ENCODE results near the gene HTR3C.

The HTR3C gene

GRCh38 chr3:184050217-184050847, 2.5 kb upstream of the HTR3C start:
- TF ChIP-seq MAX (IDR thresholded peaks at IDR 0.05) (no peak), YY1 (IDR thresholded peaks at IDR 0.05; ENCODE audit: low read depth) (no peak), NFIC (IDR thresholded peaks at IDR 0.05) (no peak), EP300 (IDR thresholded peaks at IDR 0.05; ENCODE audit: borderline replicate concordance) (no peak), REST (IDR thresholded peaks at IDR 0.05; ENCODE audit: low read depth) (no peak), TEAD4 (IDR thresholded peaks at IDR 0.05) (no peak), TAF1 (IDR thresholded peaks at IDR 0.05; ENCODE audit: low read depth) (no peak), ZBTB7A (IDR thresholded peaks at IDR 0.05; ENCODE audit: low read depth) (no peak), FOXM1 (IDR thresholded peaks at IDR 0.05; ENCODE audit: borderline replicate concordance, low read depth) (no peak), EGR1 (IDR thresholded peaks at IDR 0.05) (no peak), USF1 (IDR thresholded peaks at IDR 0.05) (no peak)

- no peak for TF ChIP-seq NFIC (IDR thresholded peaks at IDR 0.05)
- no peak for TF ChIP-seq ZBTB7A (IDR thresholded peaks at IDR 0.05; ENCODE audit: low read depth)
- no peak for TF ChIP-seq TEAD4 (IDR thresholded peaks at IDR 0.05)
- no peak for TF ChIP-seq RAD21 (IDR thresholded peaks at IDR 0.05; ENCODE audit: low read depth)
- no peak for TF ChIP-seq CREB1 (IDR thresholded peaks at IDR 0.05; ENCODE audit: low read depth)
- TF ChIP-seq FOXM1 (IDR thresholded peaks at IDR 0.05; ENCODE audit: borderline replicate concordance, low read depth), result no peak
- TF ChIP-seq EGR1 (IDR thresholded peaks at IDR 0.05), result no peak
- no peak for TF ChIP-seq EP300 (IDR thresholded peaks at IDR 0.05; ENCODE audit: borderline replicate concordance)
- no peak for TF ChIP-seq USF1 (IDR thresholded peaks at IDR 0.05)
- no peak for TF ChIP-seq MAX (IDR thresholded peaks at IDR 0.05)
- TF ChIP-seq TCF12 (IDR thresholded peaks at IDR 0.05; ENCODE audit: low read depth), result no peak
- TF ChIP-seq TAF1 (IDR thresholded peaks at IDR 0.05; ENCODE audit: low read depth), result no peak
Observed at GRCh38 chr3:184058029-184058428, 5.2 kb downstream of the HTR3C start.

GRCh38 chr3:184059424-184059823, 6.6 kb downstream of the HTR3C start:
- TF ChIP-seq ZBTB7A (IDR thresholded peaks at IDR 0.05; ENCODE audit: low read depth) (no peak), TEAD4 (IDR thresholded peaks at IDR 0.05) (no peak), TAF1 (IDR thresholded peaks at IDR 0.05; ENCODE audit: low read depth) (no peak), EP300 (IDR thresholded peaks at IDR 0.05; ENCODE audit: borderline replicate concordance) (no peak), MAX (IDR thresholded peaks at IDR 0.05) (no peak), USF1 (IDR thresholded peaks at IDR 0.05) (no peak), TCF12 (IDR thresholded peaks at IDR 0.05; ENCODE audit: low read depth) (no peak), YY1 (IDR thresholded peaks at IDR 0.05; ENCODE audit: low read depth) (no peak), CEBPB (IDR thresholded peaks at IDR 0.05) (no peak), NFIC (IDR thresholded peaks at IDR 0.05) (no peak), RAD21 (IDR thresholded peaks at IDR 0.05; ENCODE audit: low read depth) (no peak), FOXM1 (IDR thresholded peaks at IDR 0.05; ENCODE audit: borderline replicate concordance, low read depth) (no peak), CREB1 (IDR thresholded peaks at IDR 0.05; ENCODE audit: low read depth) (no peak), REST (IDR thresholded peaks at IDR 0.05; ENCODE audit: low read depth) (no peak), EGR1 (IDR thresholded peaks at IDR 0.05) (no peak)

- TF ChIP-seq MAX (IDR thresholded peaks at IDR 0.05) (no peak), EGR1 (IDR thresholded peaks at IDR 0.05) (no peak), RAD21 (IDR thresholded peaks at IDR 0.05; ENCODE audit: low read depth) (no peak), EP300 (IDR thresholded peaks at IDR 0.05; ENCODE audit: borderline replicate concordance) (no peak), FOXM1 (IDR thresholded peaks at IDR 0.05; ENCODE audit: borderline replicate concordance, low read depth) (no peak), TEAD4 (IDR thresholded peaks at IDR 0.05) (no peak), ZBTB7A (IDR thresholded peaks at IDR 0.05; ENCODE audit: low read depth) (no peak), USF1 (IDR thresholded peaks at IDR 0.05) (no peak), REST (IDR thresholded peaks at IDR 0.05; ENCODE audit: low read depth) (no peak), NFIC (IDR thresholded peaks at IDR 0.05) (no peak), TAF1 (IDR thresholded peaks at IDR 0.05; ENCODE audit: low read depth) (no peak), CREB1 (IDR thresholded peaks at IDR 0.05; ENCODE audit: low read depth) (no peak)
Observed at GRCh38 chr3:184062637-184063036, 9.8 kb downstream of the HTR3C start.
